Measurements from ENCODE around the gene ASB13.

DNA sequence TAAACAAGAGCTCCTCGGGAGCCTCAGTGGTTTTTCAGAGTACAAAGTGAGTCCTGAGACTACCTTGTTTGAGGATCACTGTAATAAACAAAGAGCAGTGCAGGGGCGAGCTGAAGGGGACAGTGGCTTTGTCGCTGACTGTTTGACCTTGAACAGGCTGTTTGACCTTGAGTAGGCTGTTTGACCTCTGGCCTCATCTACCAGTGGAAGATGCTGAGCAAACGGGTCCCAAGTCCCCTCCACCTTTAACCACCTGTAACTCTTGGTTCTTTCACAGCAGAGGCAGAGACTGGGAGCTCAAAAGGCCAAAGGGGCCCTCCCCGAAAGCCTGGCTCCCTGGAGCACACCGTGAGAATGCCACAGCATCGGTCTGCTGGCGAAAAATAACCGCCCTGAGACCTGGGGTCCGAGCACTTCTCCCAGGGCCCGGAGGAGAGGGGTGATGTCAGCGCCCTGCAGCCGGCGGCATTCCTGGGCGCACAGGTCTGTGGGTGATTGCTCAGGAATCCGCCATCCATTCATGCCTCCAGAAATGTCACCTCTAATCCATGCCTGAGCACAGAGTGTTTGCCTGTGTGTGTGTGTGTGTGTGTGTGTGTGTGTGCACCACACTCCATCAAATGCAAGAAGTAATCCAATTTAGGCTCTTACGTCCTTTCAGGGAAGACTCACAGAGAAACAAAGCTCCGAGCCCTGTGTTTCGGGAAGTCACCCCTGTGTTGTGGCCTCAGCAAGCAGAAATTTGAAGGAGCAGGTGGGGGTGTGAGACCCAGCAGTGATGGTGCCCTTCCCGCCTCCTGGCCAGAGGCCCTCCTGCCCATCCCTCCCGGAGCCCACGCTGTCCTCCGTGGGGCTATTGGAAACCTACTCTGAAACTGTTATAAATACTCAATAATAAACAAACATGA, 66.5 kb downstream of the ASB13 start:
- TF ChIP-seq POLR2AphosphoS5 (IDR thresholded peaks at IDR 0.05; ENCODE audit: low read depth, low read length): no peak
- no peak for TF ChIP-seq POLR2A (IDR thresholded peaks at IDR 0.05; ENCODE audit: low read depth, low read length)
- no peak for TF ChIP-seq TAF1 (IDR thresholded peaks at IDR 0.05; ENCODE audit: low read depth, low read length)
- TF ChIP-seq SPI1 (IDR thresholded peaks at IDR 0.05; ENCODE audit: low read depth, low read length): no peak
- TF ChIP-seq POU2F2 (IDR thresholded peaks at IDR 0.05; ENCODE audit: low read depth, low read length): no peak

Data from GM12891 (cell line).